IMR-90 (cell line): ENCODE data around the gene SHB. TPM values are rescaled to one million over a fixed set of nuclear protein-coding genes. Genes with fewer than 3 reads are reported as not detected.

ENCODE experiments used
- ATAC-seq: fragments of 200-7000 bp; cut with Tn5 transposase; 2 replicates; pipeline ENCODE4 v1.9.1; 2020; ENCODE audit warnings: low read depth, mild to moderate bottlenecking, moderate library complexity
- BruUV-seq: library from RNA; stranded (reverse); fragments of 400-500 nt; replicated peaks from 2 replicates; lab custom pipeline; 2021; lab: Mats Ljungman, UMichigan
- CTCF ChIA-PET: fragments of 300-600 bp; formaldehyde crosslinking; extraction: SDS; loops from one replicate; lab custom pipeline; 2021; ENCODE audit warnings: antibody characterized with exemption; lab: Yijun Ruan, JAX
- POLR2A ChIA-PET: fragments of 300-600 bp; sonication (Branson Sonifier 250); formaldehyde crosslinking; loops from one replicate; lab custom pipeline; 2022; ENCODE audit warnings: antibody characterized with exemption; ENCODE audit not compliant: unreplicated experiment; lab: Charles Lee
- DNase-seq: peaks from one replicate; pipeline ENCODE4 v3.0.0; 2013
- H2AFZ ChIP-seq: replicated peaks from 2 replicates; pipeline ENCODE3; 2013; ENCODE audit warnings: low read length, mild to moderate bottlenecking; ENCODE audit not compliant: poor library complexity
- H2AK5ac ChIP-seq: 2 replicates; pipeline ENCODE4 v1.6.1; 2013; ENCODE audit warnings: low read depth, low read length, inconsistent platforms
- H2AK9ac ChIP-seq: replicated peaks from 2 replicates; pipeline ENCODE3; 2013; ENCODE audit warnings: mild to moderate bottlenecking, low read depth, low read length, moderate library complexity; ENCODE audit not compliant: poor library complexity
- H2BK120ac ChIP-seq: 2 replicates; pipeline ENCODE4 v1.6.1; 2013; ENCODE audit warnings: low read depth, low read length, inconsistent platforms
- H2BK15ac ChIP-seq: 3 replicates; pipeline ENCODE4 v1.6.1; 2013; ENCODE audit warnings: low read depth, low read length, inconsistent platforms
- H2BK20ac ChIP-seq: 2 replicates; pipeline ENCODE4 v1.6.1; 2013; ENCODE audit warnings: low read depth, mild to moderate bottlenecking, inconsistent platforms, low read length, moderate library complexity
- H2BK5ac ChIP-seq: 2 replicates; pipeline ENCODE4 v1.6.1; 2013; ENCODE audit warnings: mild to moderate bottlenecking, low read depth, low read length, inconsistent platforms; ENCODE audit not compliant: poor library complexity, severe bottlenecking
- H3K14ac ChIP-seq: replicated peaks from 2 replicates; pipeline ENCODE4 v1.6.1; 2013; ENCODE audit warnings: low read depth, low read length, inconsistent platforms
- H3K18ac ChIP-seq: 2 replicates; pipeline ENCODE4 v1.6.1; 2013; ENCODE audit warnings: low read depth, low read length, control low read depth
- H3K23ac ChIP-seq: 2 replicates; pipeline ENCODE4 v1.6.1; 2013; ENCODE audit warnings: low read depth, low read length, inconsistent platforms
- H3K27ac ChIP-seq: 2 replicates; pipeline ENCODE4 v1.5.1; 2013; ENCODE audit warnings: mild to moderate bottlenecking, control low read depth, low read length; ENCODE audit not compliant: insufficient read depth
- H3K27me3 ChIP-seq: 2 replicates; pipeline ENCODE4 v1.6.1; 2013; ENCODE audit warnings: low read length; ENCODE audit not compliant: control insufficient read depth, insufficient read depth
- H3K36me3 ChIP-seq: 2 replicates; pipeline ENCODE4 v1.6.1; 2013; ENCODE audit warnings: low read length, mixed read lengths; ENCODE audit not compliant: control insufficient read depth, insufficient read depth
- H3K4ac ChIP-seq: 2 replicates; pipeline ENCODE4 v1.6.1; 2013; ENCODE audit warnings: low read depth, low read length, inconsistent platforms
- H3K4me1 ChIP-seq: 2 replicates; pipeline ENCODE4 v1.6.1; 2013; ENCODE audit warnings: low read length, mixed read lengths; ENCODE audit not compliant: control insufficient read depth, insufficient read depth
- H3K4me2 ChIP-seq: 2 replicates; pipeline ENCODE4 v1.6.1; 2013; ENCODE audit warnings: low read depth, mild to moderate bottlenecking, control low read depth, low read length, moderate library complexity
- H3K4me3 ChIP-seq: 2 replicates; pipeline ENCODE4 v1.5.1; 2013; ENCODE audit warnings: low read depth, mild to moderate bottlenecking, control low read depth, low read length, moderate library complexity; ENCODE audit not compliant: insufficient read depth
- H3K56ac ChIP-seq: 2 replicates; pipeline ENCODE4 v1.6.1; 2013; ENCODE audit warnings: low read length, inconsistent platforms; ENCODE audit not compliant: insufficient read depth; ENCODE audit errors: extremely low read depth
- H3K79me1 ChIP-seq, 2 experiments: 2 replicates each; pipeline ENCODE4 v1.6.1; 2013; ENCODE audit warnings: low read length in 2 of 2, inconsistent platforms in 1 of 2, low read depth in 1 of 2
- H3K9ac ChIP-seq: 2 replicates; pipeline ENCODE4 v1.6.1; 2013; ENCODE audit warnings: low read depth, low read length, control low read depth
- H3K9me1 ChIP-seq: 2 replicates; pipeline ENCODE4 v1.6.1; 2013; ENCODE audit warnings: low read length, inconsistent platforms; ENCODE audit not compliant: insufficient read depth
- H3K9me3 ChIP-seq: 2 replicates; pipeline ENCODE4 v1.6.1; 2013; ENCODE audit warnings: low read length; ENCODE audit not compliant: control insufficient read depth, insufficient read depth
- H4K20me1 ChIP-seq: 2 replicates; pipeline ENCODE4 v1.6.1; 2013; ENCODE audit warnings: low read length, inconsistent platforms; ENCODE audit not compliant: insufficient read depth
- H4K5ac ChIP-seq: 2 replicates; pipeline ENCODE4 v1.6.1; 2013; ENCODE audit warnings: mild to moderate bottlenecking, low read depth, low read length, control low read depth
- H4K8ac ChIP-seq, 2 experiments: 2 replicates each; pipeline ENCODE4 v1.6.1; 2013; ENCODE audit warnings: low read depth in 2 of 2, low read length in 2 of 2, control low read depth in 1 of 2, inconsistent platforms in 1 of 2
- H4K91ac ChIP-seq: 2 replicates; pipeline ENCODE4 v1.6.1; 2013; ENCODE audit warnings: low read depth, low read length, inconsistent platforms; ENCODE audit not compliant: insufficient read depth
- MAFK ChIP-seq: IDR thresholded peaks from 2 replicates; pipeline ENCODE4 v1.6.1; 2012; ENCODE audit warnings: low read depth, low read length, improper control_type of control experiment
- MAZ ChIP-seq: IDR thresholded peaks from 2 replicates; pipeline ENCODE4 v1.6.1; 2012; ENCODE audit warnings: low read depth, mild to moderate bottlenecking, low read length, improper control_type of control experiment, moderate library complexity, borderline replicate concordance
- MXI1 ChIP-seq: IDR thresholded peaks from 2 replicates; pipeline ENCODE4 v1.6.1; 2012; ENCODE audit warnings: low read depth, mild to moderate bottlenecking, low read length, moderate library complexity, borderline replicate concordance
- NFE2L2 ChIP-seq: fragments of 150-350 bp; IDR thresholded peaks from 2 replicates; pipeline ENCODE4 v1.6.1; 2016; ENCODE audit warnings: low read depth, mild to moderate bottlenecking, low read length
- POLR2A ChIP-seq: IDR thresholded peaks from 2 replicates; pipeline ENCODE4 v1.6.1; 2012; ENCODE audit warnings: mild to moderate bottlenecking, low read depth, low read length
- RCOR1 ChIP-seq: IDR thresholded peaks from 2 replicates; pipeline ENCODE4 v1.6.1; 2012; ENCODE audit warnings: mild to moderate bottlenecking, low read length, improper control_type of control experiment; ENCODE audit not compliant: insufficient replicate concordance
- USF2 ChIP-seq: fragments of 150-350 bp; IDR thresholded peaks from 2 replicates; pipeline ENCODE4 v1.6.1; 2017; ENCODE audit warnings: mild to moderate bottlenecking, antibody characterized with exemption, low read length, low read depth
- WGBS, 2 experiments: methylation state at CpG; one replicate each; pipeline versions ENCODE4 v1.1.5 to v1.1.7; 2013; ENCODE audit warnings: missing lambda C conversion rate in 2 of 2; ENCODE audit not compliant: insufficient read length in 1 of 2; ENCODE audit errors: extremely low coverage in 2 of 2; 5-methylcytosine and 5-hydroxymethylcytosine counted together
- dilution Hi-C: fragments of 300-500 bp; cut with HindIII; formaldehyde crosslinking; loops from one replicate; pipeline ENCODE4 v1.14.3; 2018; ENCODE audit warnings: low sequenced_read_pairs; ENCODE audit not compliant: unreplicated experiment
- in situ Hi-C: fragments of 300-500 bp; cut with MboI; formaldehyde crosslinking; loops from 3 replicates; pipeline ENCODE4 v1.14.3; 2019; ENCODE audit warnings: low sequenced_read_pairs, inconsistent platforms, mixed read lengths
- intact Hi-C: fragments of 100-400 bp; cut with micrococcal nuclease; formaldehyde crosslinking; loops from 2 replicates; pipeline ENCODE4 v1.10.0; 2022
- polyA plus RNA-seq, 3 experiments: library from polyadenylated mRNA; depleted of rRNA; stranded (reverse); fragments of >200 nt; gene quantifications; 2 replicates each; pipeline ENCODE4 v1.2.3, GENCODE V29; 2012; ENCODE audit warnings: low replicate concordance in 1 of 3
- total RNA-seq: library from RNA; depleted of rRNA; stranded (reverse); fragments of >200 nt; gene quantifications from 2 replicates; pipeline ENCODE4 v1.2.3, GENCODE V29; 2012

SHB gene
- total and polyA plus RNA-seq, 2 of the 4 experiments (the other 2 are of a cell fraction): 6.1 to 20.4 TPM

- H3K4me1 ChIP-seq: no peaks in the 10 kb centered on the region; the same call in 1 of the 2 replicates
- ChIA-PET POLR2A (no interaction called here), CTCF (no interaction called here)
- no peak overlapping the region for H4K91ac ChIP-seq
- dilution Hi-C loops: no loop called here
- H3K18ac ChIP-seq: no peak overlapping the region
- no peak overlapping the region for H3K4me3 ChIP-seq
- no peaks in the 10 kb centered on the region for H3K36me3 ChIP-seq
- no peak for DNase-seq
- no peak overlapping the region for H3K4ac ChIP-seq
- peaks cover 31% of the 10 kb centered on the region for H3K27me3 ChIP-seq
- intact Hi-C loops: no loop called here
- H2BK15ac ChIP-seq: no peak overlapping the region
- H2BK5ac ChIP-seq: no peak overlapping the region
- no peak overlapping the region for H4K5ac ChIP-seq
- ATAC-seq: no peak
- no peak overlapping the region for H2AFZ ChIP-seq
- TF ChIP-seq USF2 (no peak), MAZ (no peak), MXI1 (no peak), NFE2L2 (no peak), POLR2A (no peak), RCOR1 (no peak), MAFK (no peak)
- in situ Hi-C loops: no loop called here
- no peak overlapping the region for H3K27ac ChIP-seq
- H3K9ac ChIP-seq: no peak overlapping the region
- no peak overlapping the region for H2BK20ac ChIP-seq
- H3K9me3 ChIP-seq: no peaks in the 10 kb centered on the region
- no peak overlapping the region for H3K56ac ChIP-seq
- no CpG with 5 or more reads among the region's 3 CpGs for WGBS, 2 experiments
- no peak overlapping the region for H2AK5ac ChIP-seq
- no peak overlapping the region for H2AK9ac ChIP-seq
- H4K8ac ChIP-seq: no peak overlapping the region
- H3K14ac ChIP-seq: no peak overlapping the region
- BruUV-seq: no TSS peak
- no peak overlapping the region for H3K23ac ChIP-seq
- no peak overlapping the region for H2BK120ac ChIP-seq
- H3K4me2 ChIP-seq: no peak overlapping the region
- H3K9me1 ChIP-seq: no peaks in the 10 kb centered on the region
- no peaks in the 10 kb centered on the region for H4K20me1 ChIP-seq
- no peaks in the 10 kb centered on the region for H3K79me1 ChIP-seq
Observed at GRCh38 chr9:38106488-38106887, 37.5 kb upstream of the SHB start.
